Activated CD8-positive, alpha-beta memory T cell treated with anti-CD3 and anti-CD28 coated beads, Interleukin-2, amount 50 U/mL, for 4 hours (primary cell): Measurements from ENCODE around the gene TRMT11.
"Not testable (repeated sequence)": the region's sequence is repeated elsewhere in the genome, so short reads cannot be mapped to it uniquely, and the experiment has no call there.

Source experiments
- DNase-seq: peaks from one replicate; pipeline ENCODE4 v3.0.0-alpha.2; 2020

The TRMT11 gene

DNA sequence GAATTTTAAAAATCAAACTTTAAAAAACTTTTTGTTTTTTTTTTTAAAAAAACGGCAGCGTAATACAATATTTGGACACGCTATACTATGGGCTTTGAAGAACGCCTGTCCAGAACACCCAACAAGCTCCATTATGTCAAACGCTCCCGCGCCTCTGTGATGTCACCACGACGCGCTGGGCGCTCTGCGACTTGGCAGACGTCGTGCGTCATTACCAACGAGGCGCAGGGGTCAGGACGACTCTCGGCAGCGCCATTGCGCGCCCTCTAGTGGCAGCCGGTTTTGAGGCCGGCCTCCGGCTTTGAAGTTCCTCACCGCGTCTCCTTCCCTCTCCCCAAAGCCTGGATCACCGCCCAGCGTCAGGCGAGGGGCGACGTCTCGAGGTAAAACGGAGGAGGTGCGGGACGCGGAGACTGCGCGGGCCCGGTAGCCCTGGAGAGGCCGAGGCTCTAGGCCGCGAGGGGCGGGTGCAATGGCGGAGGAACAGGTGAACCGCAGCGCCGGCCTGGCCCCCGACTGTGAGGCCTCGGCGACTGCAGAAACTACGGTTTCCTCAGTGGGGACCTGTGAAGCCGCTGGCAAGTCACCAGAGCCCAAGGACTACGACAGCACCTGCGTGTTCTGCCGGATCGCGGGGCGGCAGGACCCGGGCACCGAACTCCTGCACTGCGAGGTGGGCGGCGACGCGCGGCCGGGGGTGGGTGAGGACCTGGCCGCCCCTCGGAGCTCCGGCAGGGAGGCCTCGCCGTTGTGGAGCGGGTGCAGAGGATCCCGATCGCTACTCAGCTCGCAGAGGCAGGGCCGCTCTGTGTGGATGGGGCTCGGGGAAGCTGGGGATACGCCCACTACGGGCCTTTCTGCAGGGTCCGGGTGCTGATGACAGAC is 29.6 kb upstream of the TRMT11 start, which contains the start of gene HINT3:
Gene HINT3 (plus strand): TSS at position 265 of the 885 bp plus-strand sequence. CDS start 208 bp downstream, at position 473.
- peak; percentile 99 for DNase-seq

GRCh38 chr6:125957391-125957693 is 29.0 kb upstream of the TRMT11 start:
- no peak for DNase-seq

DNA sequence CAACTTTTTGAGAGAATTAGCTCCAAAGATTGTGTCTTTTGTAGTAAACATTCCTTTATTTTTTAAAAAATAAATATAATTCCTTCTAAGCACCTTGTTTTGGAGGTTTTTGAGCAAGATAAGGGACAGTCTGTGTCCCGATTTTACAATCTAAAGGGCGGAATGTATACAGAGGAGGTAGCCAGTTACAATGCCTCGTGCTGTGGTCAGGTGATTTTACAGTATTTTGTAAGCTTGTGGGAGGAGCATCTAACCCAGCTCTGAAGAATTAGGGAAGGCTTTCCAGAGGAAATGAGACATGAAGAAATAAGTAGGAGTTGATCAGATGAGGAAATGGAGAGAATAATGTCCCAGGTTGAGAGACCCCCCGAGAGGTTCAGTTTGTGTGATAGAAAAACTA is 28.5 kb upstream of the TRMT11 start:
- no peak for DNase-seq

- DNase-seq = no peak
Measured at GRCh38 chr6:125959041-125959440, 27.3 kb upstream of the TRMT11 start.

DNA sequence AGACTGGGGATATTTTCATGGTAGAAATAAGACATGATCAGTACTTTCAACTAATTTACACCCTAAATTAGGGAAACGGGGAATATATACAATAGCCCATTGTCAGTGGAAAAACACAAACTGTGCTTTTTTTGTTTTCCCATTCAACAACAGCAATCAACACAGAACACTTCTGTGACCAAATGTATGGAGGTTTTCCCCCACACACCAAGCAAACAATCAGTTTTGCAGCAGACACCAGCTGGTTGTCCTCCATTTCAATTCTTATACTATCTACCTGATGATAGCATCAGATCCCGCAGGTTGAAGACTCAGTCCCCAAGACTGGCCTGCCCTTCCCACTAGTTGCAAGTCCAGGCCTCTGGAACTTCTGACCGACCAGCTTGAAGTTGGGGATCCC is 25.2 kb upstream of the TRMT11 start:
- DNase-seq = no peak

- no peak for DNase-seq
Measured at GRCh38 chr6:125962900-125963497, 23.3 kb upstream of the TRMT11 start.

GRCh38 chr6:125963817-125964216 is 22.5 kb upstream of the TRMT11 start:
- DNase-seq = no peak

GRCh38 chr6:125966569-125966968 is 19.8 kb upstream of the TRMT11 start:
- DNase-seq = no peak

DNA sequence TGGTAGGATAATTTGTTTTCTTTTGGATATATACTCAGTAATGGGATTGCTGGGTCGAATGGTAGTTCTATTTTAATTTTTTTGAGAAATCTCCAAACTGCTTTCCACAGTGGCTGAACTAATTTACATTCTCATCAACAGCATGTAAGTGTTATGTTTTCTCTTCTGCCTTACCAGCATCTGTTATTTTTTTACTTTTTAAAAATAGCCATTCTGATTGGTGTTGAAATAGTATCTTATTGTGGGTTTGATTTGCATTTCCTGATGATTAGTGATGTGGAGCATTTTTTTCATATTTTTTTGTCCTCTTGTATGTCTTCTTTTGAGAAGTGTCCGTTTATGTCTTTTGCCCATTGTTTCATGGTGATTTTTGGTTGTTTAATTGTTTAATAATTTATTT is 17.8 kb upstream of the TRMT11 start:
- no peak for DNase-seq

- DNase-seq = no peak
Measured at GRCh38 chr6:125970760-125971159, 15.6 kb upstream of the TRMT11 start.

DNA sequence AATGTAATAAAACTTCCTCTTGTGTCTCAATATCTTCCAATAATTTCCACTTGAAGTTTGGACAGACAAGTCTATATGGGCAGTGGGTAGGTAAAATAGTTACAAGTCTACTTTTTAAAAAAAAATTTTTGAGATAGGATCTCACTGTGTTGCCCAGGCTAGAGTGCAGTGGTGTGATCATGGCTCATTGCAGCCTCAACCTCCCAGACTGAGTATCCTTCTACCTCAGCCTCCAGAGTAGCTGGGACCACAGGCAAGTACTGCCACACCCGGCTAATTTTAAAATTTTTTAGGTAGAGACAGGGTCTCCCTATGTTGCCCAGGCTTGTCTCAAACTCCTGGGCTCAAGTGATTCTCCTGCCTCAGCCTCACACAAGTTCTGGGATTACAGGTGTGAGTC is 13.9 kb upstream of the TRMT11 start:
- DNase-seq = not testable (repeated sequence)

- no peak for DNase-seq
Measured at GRCh38 chr6:125974214-125974866, 12.0 kb upstream of the TRMT11 start.

- DNase-seq = no peak
Measured at GRCh38 chr6:125979101-125979500, 7.2 kb upstream of the TRMT11 start.

GRCh38 chr6:125981571-125982185 is 4.7 kb upstream of the TRMT11 start:
- DNase-seq = no peak

- no peak for DNase-seq
Measured at GRCh38 chr6:125983246-125983945, 2.9 kb upstream of the TRMT11 start.

DNA sequence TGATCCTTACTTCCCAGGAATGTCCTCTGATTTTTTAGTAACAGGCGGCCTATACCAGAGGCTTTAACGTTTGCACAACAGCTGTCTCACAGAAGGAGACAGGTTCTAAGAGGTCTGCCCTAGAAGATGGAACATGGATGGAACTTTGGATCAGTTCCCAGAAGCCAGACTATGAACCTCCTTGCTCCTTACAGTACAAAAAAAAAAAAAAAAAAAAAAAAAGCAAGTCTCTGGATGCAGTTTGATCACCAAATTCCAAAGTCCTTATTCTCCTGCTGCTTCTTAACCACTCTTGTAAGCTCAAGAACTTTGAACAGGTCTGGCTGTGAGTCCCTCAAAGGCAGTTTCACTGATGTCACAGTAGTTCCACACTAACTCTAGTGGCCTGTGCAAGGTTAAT is 2.0 kb upstream of the TRMT11 start:
- DNase-seq = no peak

DNA sequence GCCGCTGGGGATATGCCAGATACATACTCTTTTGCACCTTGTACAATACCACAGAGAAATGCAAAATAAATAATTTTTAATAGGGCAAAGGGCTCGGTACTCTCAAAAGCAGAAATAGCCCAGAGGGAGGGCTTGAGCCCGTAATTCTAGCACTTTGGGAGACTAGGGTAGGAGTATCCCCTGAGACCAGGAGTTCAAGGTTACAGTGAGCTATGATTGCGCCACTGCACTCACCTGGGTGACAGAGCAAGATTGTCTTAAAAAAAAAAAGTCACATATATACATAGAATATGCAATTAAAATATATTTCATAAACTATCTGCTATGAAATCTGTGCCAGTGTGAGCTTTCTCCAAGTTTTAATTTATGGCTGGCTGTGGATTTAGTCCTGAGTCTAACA is 818 bp upstream of the TRMT11 start:
- no peak for DNase-seq

DNA sequence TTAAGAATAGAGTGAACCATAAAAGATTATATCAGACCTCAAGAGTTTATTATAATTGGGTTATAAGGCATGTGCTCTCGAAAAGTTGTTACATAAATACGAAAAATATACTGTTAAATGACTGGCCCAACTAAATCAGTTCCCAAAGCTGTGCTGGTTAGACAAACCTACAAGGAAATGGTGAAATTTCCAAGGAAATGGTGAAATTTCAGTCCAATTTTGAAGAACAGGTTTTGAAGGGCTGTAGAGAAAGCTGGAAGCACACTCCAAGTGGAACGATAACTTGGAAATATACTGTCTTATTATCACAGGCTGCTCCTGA is 400 bp upstream of the TRMT11 start:
- DNase-seq = no peak

GRCh38 chr6:125987026-125987617 is 782 bp downstream of the TRMT11 start:
- DNase-seq = peak; percentile 13

GRCh38 chr6:125988280-125988679 is 1.9 kb downstream of the TRMT11 start:
- no peak for DNase-seq

DNA sequence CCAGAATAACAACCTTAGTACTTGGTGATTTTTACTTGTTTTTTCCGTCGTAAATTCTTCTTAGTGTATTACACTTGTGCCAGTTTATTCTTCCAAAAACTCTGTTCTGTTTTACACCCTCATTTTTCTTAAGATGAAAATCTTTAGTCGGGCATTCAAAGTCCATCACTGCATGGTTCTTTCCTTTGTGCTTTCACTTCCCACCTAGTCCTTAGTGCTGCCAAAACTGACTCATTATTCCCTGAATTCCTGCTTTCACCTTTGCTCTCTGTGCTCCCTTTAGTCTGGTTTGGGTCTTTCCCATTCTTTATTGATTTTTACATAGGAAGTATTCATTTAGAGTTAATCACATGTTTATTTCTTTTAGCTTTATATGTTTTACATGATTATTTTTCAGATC is 3.3 kb downstream of the TRMT11 start:
- no peak for DNase-seq

- no peak for DNase-seq
Measured at GRCh38 chr6:125991653-125992052, 5.3 kb downstream of the TRMT11 start.
